NB4 (cell line): ENCODE measurements around the gene PAOX.

Experiments used
- POLR2A ChIP-seq: IDR thresholded peaks from 2 replicates; pipeline ENCODE4 v1.6.1; 2011; ENCODE audit warnings: mild to moderate bottlenecking; ENCODE audit not compliant: insufficient read length; ENCODE audit errors: extremely low read depth
- TF ChIP-seq, protein P1 (sequence below): IDR thresholded peaks from one replicate; pipeline ENCODE4 v1.5.1; 2012; ENCODE audit warnings: low read depth, low read length
- TF ChIP-seq, protein P2 (sequence below): IDR thresholded peaks from 2 replicates; pipeline ENCODE4 v1.6.1; 2011; ENCODE audit warnings: low read depth, low read length

DNA sequence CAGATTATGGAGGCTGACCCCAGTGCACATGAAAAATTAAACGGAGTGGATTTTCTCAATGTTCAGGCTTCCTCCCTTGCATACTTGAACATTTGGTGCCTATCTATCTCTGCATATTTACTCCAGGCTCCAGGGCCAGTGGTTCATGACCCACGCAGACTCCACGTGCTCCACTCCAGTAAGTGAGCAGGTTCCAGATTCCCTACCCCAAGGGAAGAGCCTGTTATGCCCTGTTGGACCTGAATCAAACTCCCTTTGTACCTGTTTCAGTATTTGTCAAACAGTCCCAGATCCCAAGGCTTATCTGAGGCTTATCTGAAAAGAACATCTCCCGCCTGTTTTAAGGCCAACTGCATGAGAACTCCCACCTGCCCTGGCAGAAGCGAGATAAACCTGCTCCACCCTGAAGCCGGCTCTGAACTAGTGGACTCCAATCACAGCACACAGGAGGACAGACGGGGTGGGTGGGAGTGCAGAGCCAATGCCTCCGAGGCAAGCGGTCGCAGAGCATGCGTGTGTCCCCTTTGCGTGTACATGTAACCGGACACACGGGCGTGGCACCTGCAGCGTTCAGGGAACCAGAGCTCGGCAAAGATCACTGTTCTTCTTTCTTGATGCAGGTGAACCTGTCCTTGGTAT, 19.0 kb upstream of the PAOX start:
- TF ChIP-seq, protein P1, sequence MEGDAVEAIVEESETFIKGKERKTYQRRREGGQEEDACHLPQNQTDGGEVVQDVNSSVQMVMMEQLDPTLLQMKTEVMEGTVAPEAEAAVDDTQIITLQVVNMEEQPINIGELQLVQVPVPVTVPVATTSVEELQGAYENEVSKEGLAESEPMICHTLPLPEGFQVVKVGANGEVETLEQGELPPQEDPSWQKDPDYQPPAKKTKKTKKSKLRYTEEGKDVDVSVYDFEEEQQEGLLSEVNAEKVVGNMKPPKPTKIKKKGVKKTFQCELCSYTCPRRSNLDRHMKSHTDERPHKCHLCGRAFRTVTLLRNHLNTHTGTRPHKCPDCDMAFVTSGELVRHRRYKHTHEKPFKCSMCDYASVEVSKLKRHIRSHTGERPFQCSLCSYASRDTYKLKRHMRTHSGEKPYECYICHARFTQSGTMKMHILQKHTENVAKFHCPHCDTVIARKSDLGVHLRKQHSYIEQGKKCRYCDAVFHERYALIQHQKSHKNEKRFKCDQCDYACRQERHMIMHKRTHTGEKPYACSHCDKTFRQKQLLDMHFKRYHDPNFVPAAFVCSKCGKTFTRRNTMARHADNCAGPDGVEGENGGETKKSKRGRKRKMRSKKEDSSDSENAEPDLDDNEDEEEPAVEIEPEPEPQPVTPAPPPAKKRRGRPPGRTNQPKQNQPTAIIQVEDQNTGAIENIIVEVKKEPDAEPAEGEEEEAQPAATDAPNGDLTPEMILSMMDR, result no peak
- TF ChIP-seq, protein P2, sequence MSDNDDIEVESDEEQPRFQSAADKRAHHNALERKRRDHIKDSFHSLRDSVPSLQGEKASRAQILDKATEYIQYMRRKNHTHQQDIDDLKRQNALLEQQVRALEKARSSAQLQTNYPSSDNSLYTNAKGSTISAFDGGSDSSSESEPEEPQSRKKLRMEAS, result no peak
- TF ChIP-seq POLR2A, result no peak
